ENCODE results near the gene SPN.
A peak's percentile ranks its signal among the peaks of the same experiment; 100 is the strongest.
"Not testable (repeated sequence)": the region's sequence is repeated elsewhere in the genome, so short reads cannot be mapped to it uniquely, and the experiment has no call there.

SPN gene

DNA sequence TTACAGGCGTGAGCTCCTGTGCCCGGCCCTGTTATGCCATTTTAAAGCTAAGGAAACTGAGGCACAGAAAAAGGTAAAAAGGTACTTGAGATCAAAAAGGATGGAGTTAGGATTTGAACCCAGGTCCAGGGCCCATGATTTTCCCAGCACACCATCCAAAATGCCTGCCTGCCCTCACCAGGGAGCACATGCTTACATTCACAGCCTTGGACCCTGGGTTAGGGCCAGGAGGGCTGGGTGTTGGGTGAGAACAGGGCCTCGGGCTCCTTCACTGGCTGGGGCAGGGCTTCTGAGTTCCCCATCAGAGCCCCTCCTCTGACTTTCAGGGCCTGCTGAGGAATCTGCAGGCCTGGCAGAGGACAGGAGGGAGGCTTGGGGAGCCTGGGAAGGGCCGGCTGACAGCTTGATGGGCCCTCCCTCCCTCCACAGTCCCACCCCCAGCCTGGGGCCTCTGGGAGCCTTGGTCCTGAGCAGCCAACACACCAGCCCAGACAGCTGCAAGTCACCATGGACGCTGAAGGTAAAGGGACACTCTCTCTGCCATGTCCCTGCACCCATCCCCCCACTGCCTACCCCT lies 15.7 kb downstream of the SPN start, which contains the start of gene QPRT:
Gene QPRT, plus strand, starts transcription at position 490 of the 577 bp plus-strand sequence. Its CDS starts 18 bp downstream, at position 508.
- Mint-ChIP-seq H3K4me1 (ENCODE audit: low read depth) (peaks cover 25% of the 10 kb centered on the region), H3K4me3 (peak within 1 kb of the TSS; percentile 65), H3K27me3 (ENCODE audit: low read depth) (no peaks in the 10 kb centered on the region), H3K36me3 (ENCODE audit: low read depth) (peaks cover 5% of the 10 kb centered on the region), H3K27ac (peak within 1 kb of the TSS; percentile 45), H3K9me3 (no peaks in the 10 kb centered on the region)

DNA sequence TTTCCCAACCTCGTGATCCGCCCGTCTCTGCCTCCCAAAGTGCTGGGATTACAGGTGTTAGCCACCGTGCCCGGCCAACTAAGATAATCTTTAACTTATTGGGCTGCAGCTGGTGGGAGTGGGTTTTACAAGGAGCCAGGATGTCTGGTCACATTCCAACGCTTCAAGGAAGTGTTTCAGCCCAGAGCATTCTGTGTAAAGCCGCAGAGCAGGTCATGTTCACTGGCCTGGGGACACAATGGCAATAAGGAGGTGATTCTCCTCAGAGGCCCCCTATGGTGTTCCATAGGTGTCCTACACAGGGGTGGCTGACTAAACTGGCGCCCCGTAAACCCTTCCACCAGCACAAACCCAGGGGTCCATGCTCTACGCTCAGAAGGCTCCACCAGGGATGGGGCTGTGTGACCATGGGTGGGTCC lies 17.1 kb downstream of the SPN start:
- peaks cover 21% of the 10 kb centered on the region for H3K4me1 Mint-ChIP-seq (ENCODE audit: low read depth)
- H3K36me3 Mint-ChIP-seq (ENCODE audit: low read depth): peaks cover 2% of the 10 kb centered on the region
- no peaks in the 10 kb centered on the region for H3K9me3 Mint-ChIP-seq
- H3K27me3 Mint-ChIP-seq (ENCODE audit: low read depth): no peaks in the 10 kb centered on the region
- H3K4me3 Mint-ChIP-seq: no peak overlapping the region
- no peak overlapping the region for H3K27ac Mint-ChIP-seq

GRCh38 chr16:29683543-29684090 lies 20.6 kb downstream of the SPN start:
- H3K4me1 Mint-ChIP-seq (ENCODE audit: low read depth): peaks cover 21% of the 10 kb centered on the region
- no peaks in the 10 kb centered on the region for H3K9me3 Mint-ChIP-seq
- peaks cover 4% of the 10 kb centered on the region for H3K36me3 Mint-ChIP-seq (ENCODE audit: low read depth)
- H3K27me3 Mint-ChIP-seq (ENCODE audit: low read depth): no peaks in the 10 kb centered on the region
- H3K27ac Mint-ChIP-seq: no peak overlapping the region
- H3K4me3 Mint-ChIP-seq: no peak overlapping the region

GRCh38 chr16:29684679-29685078 lies 21.6 kb downstream of the SPN start:
- Mint-ChIP-seq H3K27ac (no peak overlapping the region), H3K9me3 (no peaks in the 10 kb centered on the region), H3K36me3 (ENCODE audit: low read depth) (peaks cover 4% of the 10 kb centered on the region), H3K27me3 (ENCODE audit: low read depth) (no peaks in the 10 kb centered on the region), H3K4me3 (no peak overlapping the region), H3K4me1 (ENCODE audit: low read depth) (peaks cover 15% of the 10 kb centered on the region)

DNA sequence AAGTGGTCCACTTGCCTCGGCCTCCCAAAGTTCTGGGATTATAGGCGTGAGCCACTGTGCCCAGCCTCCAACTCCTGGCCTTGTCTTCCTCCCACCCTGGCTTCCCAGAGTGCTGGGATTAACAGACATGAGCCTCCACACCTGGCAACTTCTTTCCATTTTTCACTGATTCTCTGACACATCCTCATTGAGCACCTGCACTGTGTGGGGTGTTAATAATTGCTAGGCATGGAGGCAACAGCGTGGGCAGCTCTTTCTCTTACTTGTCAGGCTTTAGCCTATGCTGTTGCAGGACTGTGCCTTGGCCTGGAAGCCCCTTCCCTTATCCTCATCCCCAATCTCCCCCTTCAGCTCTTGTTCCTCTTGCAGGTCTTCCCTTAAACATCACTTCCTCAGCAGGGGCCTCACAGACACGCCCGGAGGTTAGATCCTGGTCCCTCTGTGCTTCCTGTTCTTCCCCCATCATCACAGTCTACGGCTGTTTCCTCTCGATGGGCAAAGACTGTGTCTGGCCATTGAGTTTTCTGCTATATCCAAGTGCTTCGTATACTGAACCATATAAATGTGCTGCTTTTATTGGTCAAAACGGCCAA lies 23.8 kb downstream of the SPN start:
- no peak overlapping the region for H3K4me3 Mint-ChIP-seq
- no peaks in the 10 kb centered on the region for H3K9me3 Mint-ChIP-seq
- peak overlapping the region; percentile 27 for H3K27ac Mint-ChIP-seq
- peaks cover 8% of the 10 kb centered on the region for H3K36me3 Mint-ChIP-seq (ENCODE audit: low read depth)
- peaks cover 10% of the 10 kb centered on the region for H3K4me1 Mint-ChIP-seq (ENCODE audit: low read depth)
- no peaks in the 10 kb centered on the region for H3K27me3 Mint-ChIP-seq (ENCODE audit: low read depth)

DNA sequence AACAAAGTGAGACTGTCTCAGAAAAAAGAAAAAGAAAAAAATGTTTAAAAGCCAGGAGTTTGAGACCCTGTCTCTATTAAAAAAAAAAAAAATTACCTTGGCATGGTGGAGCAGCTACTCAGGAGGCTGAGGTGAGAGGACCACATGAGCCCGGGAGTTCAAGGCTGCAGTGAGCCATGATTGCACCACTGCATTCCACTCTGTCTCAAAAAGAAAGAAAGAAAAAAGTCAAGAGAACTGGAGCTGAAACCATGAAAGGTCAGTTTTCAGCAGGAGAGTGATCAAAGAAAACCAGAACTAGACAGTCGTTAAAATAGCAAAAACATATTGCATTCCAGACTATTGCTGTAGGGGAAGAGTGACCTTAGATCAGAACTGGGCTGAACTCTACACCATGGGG lies 24.7 kb downstream of the SPN start:
- peaks cover 8% of the 10 kb centered on the region for H3K36me3 Mint-ChIP-seq (ENCODE audit: low read depth)

DNA sequence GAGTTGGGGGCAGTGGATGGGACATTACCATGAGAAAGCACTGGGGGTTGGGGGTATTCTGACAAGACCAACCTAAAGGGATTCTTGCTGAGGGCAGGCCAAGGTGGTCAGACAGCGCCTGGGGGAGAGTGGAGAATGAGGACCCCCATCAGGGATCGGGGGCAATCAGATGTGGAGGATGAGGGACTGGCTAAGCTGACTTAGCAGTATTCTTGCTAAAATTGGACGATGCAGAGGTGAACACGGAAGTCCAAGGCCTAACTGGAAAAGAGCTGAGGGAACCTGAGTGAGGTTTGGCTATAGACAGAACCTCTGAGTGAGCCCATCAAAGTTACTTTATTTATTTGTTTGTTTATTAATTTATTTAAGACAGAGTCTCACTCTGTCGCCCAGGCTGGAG lies 25.1 kb downstream of the SPN start:
- H3K4me1 Mint-ChIP-seq (ENCODE audit: low read depth): peaks cover 10% of the 10 kb centered on the region
- no peak overlapping the region for H3K27ac Mint-ChIP-seq
- no peak overlapping the region for H3K4me3 Mint-ChIP-seq
- H3K9me3 Mint-ChIP-seq: no peaks in the 10 kb centered on the region
- peaks cover 8% of the 10 kb centered on the region for H3K36me3 Mint-ChIP-seq (ENCODE audit: low read depth)
- no peaks in the 10 kb centered on the region for H3K27me3 Mint-ChIP-seq (ENCODE audit: low read depth)

More for the DNA sequence above, 24.7 kb downstream of the SPN start:
- Mint-ChIP-seq H3K27ac (no peak overlapping the region), H3K27me3 (ENCODE audit: low read depth) (no peaks in the 10 kb centered on the region), H3K4me3 (no peak overlapping the region), H3K9me3 (no peaks in the 10 kb centered on the region), H3K4me1 (ENCODE audit: low read depth) (peaks cover 10% of the 10 kb centered on the region)

DNA sequence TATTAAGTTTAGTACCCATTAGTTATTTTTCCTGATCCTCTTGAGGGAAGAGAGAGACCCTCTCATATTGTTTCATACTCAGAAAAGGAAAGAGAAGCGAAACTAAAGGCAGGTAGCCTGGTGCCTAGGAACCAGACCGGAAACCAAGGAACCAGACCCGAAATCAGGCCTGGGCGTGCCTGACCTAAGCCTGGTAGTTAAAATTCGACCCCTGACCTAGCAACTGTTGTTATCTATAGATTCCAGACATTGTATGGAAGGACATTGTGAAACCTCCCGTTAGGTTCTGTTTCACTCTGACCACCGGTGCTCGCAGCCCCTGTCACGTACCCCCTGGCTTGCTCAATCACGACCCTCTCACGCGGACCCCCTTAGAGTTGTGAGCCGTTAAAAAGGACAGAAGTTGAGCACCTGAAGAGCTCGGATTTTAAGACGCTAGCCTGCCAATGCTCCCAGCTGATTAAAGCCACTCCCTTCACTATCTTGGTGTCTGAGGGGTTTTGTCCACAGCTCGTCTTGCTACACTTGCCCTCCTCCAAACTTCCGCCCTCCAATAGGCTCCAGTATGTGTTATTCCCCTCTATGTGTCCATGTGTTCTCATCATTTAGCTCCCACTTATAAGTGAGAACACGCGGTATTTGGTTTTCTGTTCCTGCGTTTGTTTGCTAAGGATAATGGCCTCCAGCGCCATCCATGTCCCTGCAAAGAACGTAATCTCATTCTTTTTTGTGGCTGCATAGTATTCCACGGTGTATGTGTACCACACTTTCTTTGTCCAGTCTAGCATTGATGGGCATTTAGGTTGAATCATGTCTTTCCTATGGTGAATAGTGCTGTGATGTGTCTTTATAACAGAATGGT lies 26.7 kb downstream of the SPN start:
- H3K36me3 Mint-ChIP-seq (ENCODE audit: low read depth); H3K4me1 Mint-ChIP-seq (ENCODE audit: low read depth); H3K27me3 Mint-ChIP-seq (ENCODE audit: low read depth); H3K9me3 Mint-ChIP-seq; H3K4me3 Mint-ChIP-seq; H3K27ac Mint-ChIP-seq: not testable (repeated sequence)

DNA sequence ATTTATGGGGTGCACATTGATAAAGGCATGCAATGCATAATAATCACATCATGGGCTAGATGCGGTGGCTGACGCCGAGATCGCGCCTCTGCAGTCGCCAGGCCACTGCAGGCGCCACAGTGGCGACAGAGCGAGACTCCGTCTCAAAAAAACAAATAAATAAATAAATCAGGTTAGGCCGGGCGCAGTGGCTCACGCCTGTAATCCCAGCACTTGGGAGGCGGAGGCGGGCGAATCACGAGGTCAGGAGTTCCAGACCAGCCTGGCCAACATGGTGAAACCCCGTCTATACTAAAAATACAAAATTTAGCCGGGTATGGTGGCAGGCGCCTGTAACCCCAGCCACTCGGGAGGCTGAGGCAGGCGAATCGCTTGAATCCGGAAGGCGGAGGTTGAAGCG lies 29.6 kb downstream of the SPN start:
- H3K4me3 Mint-ChIP-seq; H3K27ac Mint-ChIP-seq; H3K36me3 Mint-ChIP-seq (ENCODE audit: low read depth); H3K4me1 Mint-ChIP-seq (ENCODE audit: low read depth); H3K27me3 Mint-ChIP-seq (ENCODE audit: low read depth); H3K9me3 Mint-ChIP-seq: not testable (repeated sequence)

DNA sequence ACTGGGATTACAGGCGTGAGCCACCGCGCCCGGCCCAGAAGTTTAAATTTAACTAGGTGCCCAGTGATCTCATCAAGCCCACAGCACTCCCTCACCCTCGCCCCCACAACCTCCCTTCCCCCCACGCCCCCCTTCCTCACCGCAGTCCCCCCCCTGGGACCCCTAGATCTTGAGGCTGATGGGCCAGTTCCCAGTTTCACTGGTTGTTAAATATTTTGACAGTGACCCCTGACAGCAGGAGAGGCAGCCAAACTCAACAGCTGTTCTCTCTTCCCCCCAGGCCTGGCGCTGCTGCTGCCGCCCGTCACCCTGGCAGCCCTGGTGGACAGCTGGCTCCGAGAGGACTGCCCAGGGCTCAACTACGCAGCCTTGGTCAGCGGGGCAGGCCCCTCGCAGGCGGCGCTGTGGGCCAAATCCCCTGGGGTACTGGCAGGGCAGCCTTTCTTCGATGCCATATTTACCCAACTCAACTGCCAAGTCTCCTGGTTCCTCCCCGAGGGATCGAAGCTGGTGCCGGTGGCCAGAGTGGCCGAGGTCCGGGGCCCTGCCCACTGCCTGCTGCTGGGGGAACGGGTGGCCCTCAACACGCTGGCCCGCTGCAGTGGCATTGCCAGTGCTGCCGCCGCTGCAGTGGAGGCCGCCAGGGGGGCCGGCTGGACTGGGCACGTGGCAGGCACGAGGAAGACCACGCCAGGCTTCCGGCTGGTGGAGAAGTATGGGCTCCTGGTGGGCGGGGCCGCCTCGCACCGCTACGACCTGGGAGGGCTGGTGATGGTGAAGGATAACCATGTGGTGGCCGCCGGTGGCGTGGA lies 31.5 kb downstream of the SPN start:
- no peaks in the 10 kb centered on the region for H3K9me3 Mint-ChIP-seq
- H3K36me3 Mint-ChIP-seq (ENCODE audit: low read depth): peaks cover 4% of the 10 kb centered on the region

DNA sequence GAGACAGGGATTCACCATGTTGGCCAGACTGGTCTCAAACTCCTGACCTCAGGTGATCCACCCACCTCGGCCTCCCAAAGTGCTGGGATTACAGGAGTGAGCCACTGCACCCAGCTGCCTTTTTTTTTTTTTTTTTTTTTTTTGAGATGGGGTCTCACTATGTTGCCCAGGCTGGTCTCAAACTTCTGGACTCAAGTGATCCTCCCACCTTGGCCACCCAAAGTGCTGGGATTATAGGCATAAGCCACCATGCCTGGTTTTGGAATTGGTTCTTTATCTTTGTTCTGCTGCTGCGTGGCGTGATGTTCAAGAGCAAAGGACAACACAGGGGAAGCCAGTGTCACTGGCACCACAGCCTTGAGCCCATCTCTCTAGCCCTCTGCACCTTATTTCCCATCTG lies 32.6 kb downstream of the SPN start:
- not testable (repeated sequence) for H3K4me1 Mint-ChIP-seq (ENCODE audit: low read depth); H3K36me3 Mint-ChIP-seq (ENCODE audit: low read depth); H3K9me3 Mint-ChIP-seq; H3K4me3 Mint-ChIP-seq; H3K27ac Mint-ChIP-seq; H3K27me3 Mint-ChIP-seq (ENCODE audit: low read depth)

More for the DNA sequence above, 31.5 kb downstream of the SPN start:
- Mint-ChIP-seq H3K27ac (no peak overlapping the region), H3K27me3 (ENCODE audit: low read depth) (no peaks in the 10 kb centered on the region), H3K4me3 (no peak overlapping the region), H3K4me1 (ENCODE audit: low read depth) (peaks cover 5% of the 10 kb centered on the region)

DNA sequence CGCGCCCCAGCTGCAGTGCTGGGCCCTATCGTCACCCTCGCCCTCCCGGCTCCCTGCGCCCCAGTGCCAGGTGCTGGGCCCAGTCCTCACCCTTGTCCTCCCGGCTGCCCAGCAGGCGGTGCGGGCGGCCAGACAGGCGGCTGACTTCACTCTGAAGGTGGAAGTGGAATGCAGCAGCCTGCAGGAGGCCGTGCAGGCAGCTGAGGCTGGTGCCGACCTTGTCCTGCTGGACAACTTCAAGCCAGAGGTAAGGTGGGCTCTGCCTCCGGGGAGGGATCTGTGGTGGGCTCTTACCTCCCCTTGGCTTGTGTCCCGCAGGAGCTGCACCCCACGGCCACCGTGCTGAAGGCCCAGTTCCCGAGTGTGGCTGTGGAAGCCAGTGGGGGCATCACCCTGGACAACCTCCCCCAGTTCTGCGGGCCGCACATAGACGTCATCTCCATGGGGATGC lies 33.9 kb downstream of the SPN start:
- Mint-ChIP-seq H3K4me3 (no peak overlapping the region), H3K36me3 (ENCODE audit: low read depth) (no peaks in the 10 kb centered on the region), H3K9me3 (no peaks in the 10 kb centered on the region), H3K27ac (no peak overlapping the region), H3K27me3 (ENCODE audit: low read depth) (no peaks in the 10 kb centered on the region), H3K4me1 (ENCODE audit: low read depth) (peaks cover 20% of the 10 kb centered on the region)

DNA sequence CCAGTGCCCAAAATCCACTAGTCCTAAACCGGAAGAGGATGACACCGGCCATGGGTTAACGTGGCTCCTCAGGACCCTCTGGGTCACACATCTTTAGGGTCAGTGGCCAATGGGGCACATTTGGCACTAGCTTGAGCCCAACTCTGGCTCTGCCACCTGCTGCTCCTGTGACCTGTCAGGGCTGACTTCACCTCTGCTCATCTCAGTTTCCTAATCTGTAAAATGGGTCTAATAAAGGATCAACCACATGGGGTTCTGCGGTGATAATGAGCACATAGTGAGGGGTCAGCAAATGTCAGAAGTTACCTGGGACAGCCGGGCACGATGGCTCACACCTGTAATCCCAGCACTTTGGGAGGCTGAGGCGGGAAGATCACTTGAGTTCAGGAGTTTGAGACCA lies 34.3 kb downstream of the SPN start:
- no peaks in the 10 kb centered on the region for H3K36me3 Mint-ChIP-seq (ENCODE audit: low read depth)
- H3K27me3 Mint-ChIP-seq (ENCODE audit: low read depth): no peaks in the 10 kb centered on the region
- H3K9me3 Mint-ChIP-seq: no peaks in the 10 kb centered on the region
- H3K4me3 Mint-ChIP-seq: no peak overlapping the region
- no peak overlapping the region for H3K27ac Mint-ChIP-seq
- H3K4me1 Mint-ChIP-seq (ENCODE audit: low read depth): peaks cover 24% of the 10 kb centered on the region

- Mint-ChIP-seq H3K36me3 (ENCODE audit: low read depth) (no peaks in the 10 kb centered on the region), H3K4me1 (ENCODE audit: low read depth) (peaks cover 30% of the 10 kb centered on the region), H3K4me3 (no peak overlapping the region), H3K27me3 (ENCODE audit: low read depth) (no peaks in the 10 kb centered on the region), H3K9me3 (no peaks in the 10 kb centered on the region), H3K27ac (no peak overlapping the region)
Measured at GRCh38 chr16:29698042-29698441, 35.0 kb downstream of the SPN start.

All from T-helper 1 cell treated with Interleukin-12 subunit alpha and Interleukin-12 subunit beta and Interleukin-4 antibody, amounts not matched to agents 30 μg/mL and 1 μg/mL, for 36 hours (primary cell).